HL-60/S4 treated with retinoic acid at 250 ng/mL for 4 days and 3 days (cell line): ENCODE measurements around the gene GFI1B.

ENCODE experiments used
- in situ Hi-C: fragments of 300-500 bp; cut with MboI; formaldehyde crosslinking; loops from 2 replicates; pipeline ENCODE4 v1.7.0; 2022; ENCODE audit warnings: low sequenced_read_pairs

GFI1B gene

GRCh38 chr9:132978451-132979131, at the start of gene GFI1B:
TSS of gene GFI1B (plus strand) at chr9:132978694. CDS start at chr9:132986679, 7,985 bp downstream.
- in situ Hi-C loops, result no loop called here

- in situ Hi-C loops, result no loop called here
These were observed 47.2 kb upstream of the GFI1B start for GRCh38 chr9:132931178-132931735.

DNA sequence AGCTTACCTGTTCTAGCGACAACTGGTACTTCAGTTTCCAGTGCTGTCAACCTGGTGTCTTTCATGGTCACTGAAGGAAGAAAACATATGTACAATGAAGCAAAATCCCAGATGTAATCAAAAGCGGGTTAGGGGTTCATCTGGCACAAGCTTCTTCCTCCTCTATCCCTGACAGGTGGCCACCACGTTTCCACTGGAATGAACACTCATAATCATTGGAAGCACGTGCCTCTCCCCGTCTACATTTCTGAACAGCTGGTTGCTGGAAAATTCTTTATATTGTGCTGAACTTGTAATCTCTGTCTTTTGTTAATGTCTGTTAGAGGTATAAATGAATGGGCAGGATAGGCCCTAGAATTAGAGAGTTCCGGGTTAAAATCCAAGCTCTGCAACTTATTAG, 43.5 kb upstream of the GFI1B start:
- in situ Hi-C loops, result no loop called here

- in situ Hi-C loops, result no loop called here
These were observed 41.0 kb upstream of the GFI1B start for GRCh38 chr9:132937463-132937901.

- in situ Hi-C loops, result no loop called here
These were observed 39.3 kb upstream of the GFI1B start for GRCh38 chr9:132939169-132939568.

DNA sequence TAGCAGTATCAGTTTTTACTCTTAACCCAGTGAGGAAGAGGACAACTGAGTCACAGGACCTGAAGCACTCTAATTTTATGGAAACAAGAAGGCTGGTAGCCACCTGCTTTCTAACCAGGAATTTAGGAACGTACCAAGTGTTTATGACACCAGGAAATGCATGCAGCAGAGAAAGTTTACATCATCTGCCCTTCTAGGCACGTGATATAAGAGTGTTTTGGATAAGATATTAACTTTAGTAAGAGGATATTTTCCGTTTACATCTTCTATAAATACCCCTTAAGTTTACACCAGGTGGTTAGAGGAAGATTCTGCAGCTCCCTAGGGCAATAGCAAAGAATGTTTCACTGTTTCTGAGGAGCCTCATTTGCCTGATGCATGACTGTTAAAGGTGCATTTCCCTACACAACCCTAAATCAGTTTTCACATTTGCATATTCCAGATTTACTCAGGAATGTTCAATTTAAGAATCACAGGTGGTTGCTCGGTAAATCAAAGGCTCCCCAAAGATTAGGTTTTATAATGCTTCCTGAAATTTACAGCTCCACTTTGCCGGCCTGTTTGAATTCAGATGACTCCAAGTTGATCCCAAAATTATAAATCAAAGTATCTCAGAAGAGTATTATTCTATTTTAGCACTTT, 35.8 kb upstream of the GFI1B start:
- in situ Hi-C loops, result no loop called here

GRCh38 chr9:132943651-132944293, 34.7 kb upstream of the GFI1B start:
- in situ Hi-C loops, result no loop called here

DNA sequence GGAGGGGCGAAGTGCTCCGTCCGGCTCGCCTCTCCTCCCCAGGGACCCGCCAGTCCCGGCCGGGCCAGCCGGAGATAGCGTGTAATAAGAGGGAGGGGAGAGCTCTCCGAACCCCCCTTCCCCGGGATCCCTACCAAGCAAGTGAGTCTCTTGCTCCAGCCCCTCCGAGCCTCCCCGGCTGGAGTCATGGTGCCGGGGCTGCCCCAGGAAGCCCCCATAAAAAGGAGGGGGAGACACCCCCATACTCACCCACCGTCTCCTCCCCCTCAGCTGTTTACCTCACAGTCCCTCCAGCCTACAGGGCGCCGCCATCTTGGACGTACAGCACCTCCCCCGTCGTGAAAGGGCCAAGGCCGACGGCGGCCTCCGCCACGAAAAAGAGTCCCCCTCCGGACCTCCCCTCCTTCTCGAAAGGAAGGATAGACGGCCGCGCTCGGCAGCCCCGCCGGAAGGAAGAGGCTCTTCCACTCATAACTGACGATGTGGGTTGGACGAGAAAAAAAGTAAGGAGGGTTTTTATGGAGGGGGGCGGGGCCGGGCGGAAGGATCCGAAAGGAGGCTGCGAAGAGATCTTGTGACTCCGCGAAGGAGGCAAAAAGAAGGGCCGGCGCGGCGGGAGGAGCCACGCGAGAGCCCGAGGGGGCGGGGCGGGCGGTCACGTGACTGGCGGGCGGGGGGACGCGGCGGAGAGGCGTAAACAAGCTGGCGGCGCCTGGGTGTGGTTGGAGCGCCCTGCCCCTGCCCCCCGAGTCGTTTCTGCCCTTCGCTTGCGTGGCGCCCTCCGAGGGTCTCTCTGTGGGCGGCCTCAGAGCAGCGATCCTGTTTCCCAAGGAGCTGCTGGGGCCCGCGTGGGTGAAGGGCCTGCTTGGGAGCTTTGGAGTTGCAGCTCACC, 34.0 kb upstream of the GFI1B start, which contains the start of gene TSC1:
Gene TSC1, minus strand, starts transcription at position 323 of the 892 bp plus-strand sequence. CDS start 15,744 bp downstream, outside the sequence.
- in situ Hi-C loops, result no loop called here

DNA sequence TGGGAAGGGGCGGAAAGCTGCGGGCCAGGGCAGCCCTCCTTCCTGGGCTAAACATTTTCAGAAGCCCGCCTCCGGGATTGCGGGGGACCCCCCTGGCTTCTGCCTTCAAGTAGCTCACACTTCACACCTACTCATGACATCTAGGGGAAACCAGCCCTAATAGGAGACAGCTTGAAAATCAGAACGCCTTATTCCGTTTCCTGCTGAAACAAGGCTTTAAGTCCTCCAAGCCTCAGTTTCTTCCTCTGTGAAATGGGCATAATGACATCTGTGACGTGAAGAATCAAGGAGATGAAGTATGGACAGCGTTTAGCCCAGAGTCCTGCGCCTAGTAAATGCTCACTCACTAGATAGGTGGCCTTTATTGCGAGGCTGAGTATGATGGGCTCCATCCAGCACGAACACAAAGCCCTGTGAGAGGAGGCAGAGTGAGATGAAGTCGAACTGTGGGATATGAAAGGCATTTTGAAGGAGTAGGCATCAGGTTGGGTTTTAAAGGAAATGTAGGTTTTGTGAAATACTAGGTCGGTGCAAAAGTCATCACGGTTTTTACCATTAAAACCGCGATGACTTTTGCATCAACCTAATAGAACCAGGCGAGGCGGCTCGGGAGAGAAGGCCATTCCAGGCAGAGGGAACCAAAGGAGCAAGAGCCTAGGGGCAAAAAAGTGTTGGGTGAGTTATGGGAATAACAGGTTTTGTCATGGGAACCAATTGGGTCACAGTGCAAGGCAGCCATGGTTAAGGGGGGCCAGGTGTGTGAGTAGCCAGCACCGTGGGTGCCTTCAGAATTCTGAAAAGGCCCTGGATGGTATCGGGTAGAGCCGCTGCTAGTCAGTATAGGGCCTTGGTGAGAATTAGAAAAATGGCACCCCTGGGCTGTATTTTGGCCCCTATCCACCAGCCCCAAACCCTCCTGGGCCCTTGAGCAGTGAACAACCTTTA, 33.0 kb upstream of the GFI1B start:
- in situ Hi-C loops, result no loop called here

- in situ Hi-C loops, result no loop called here
These were observed 32.3 kb upstream of the GFI1B start for GRCh38 chr9:132946211-132946610.

GRCh38 chr9:132946631-132947295, 31.7 kb upstream of the GFI1B start:
- in situ Hi-C loops, result no loop called here

DNA sequence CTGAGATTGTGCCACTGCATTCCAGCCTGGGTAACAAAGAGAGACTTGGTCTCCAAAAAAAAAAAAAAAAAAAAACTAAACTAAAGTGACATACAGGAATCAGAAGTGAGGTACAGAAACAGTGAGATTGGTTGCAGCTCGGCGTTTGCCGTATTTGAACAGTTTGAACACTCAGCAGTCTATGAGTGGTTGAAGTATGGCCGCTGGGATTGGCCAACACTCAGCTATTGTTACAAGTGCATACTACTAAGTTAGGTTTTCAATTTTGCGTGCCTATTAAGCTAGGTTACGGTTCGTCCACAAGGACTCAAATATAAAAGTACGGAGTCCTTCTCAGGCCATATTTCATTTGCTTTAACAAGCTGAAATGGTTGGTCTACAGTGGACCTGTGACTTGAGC, 30.7 kb upstream of the GFI1B start:
- in situ Hi-C loops, result no loop called here

DNA sequence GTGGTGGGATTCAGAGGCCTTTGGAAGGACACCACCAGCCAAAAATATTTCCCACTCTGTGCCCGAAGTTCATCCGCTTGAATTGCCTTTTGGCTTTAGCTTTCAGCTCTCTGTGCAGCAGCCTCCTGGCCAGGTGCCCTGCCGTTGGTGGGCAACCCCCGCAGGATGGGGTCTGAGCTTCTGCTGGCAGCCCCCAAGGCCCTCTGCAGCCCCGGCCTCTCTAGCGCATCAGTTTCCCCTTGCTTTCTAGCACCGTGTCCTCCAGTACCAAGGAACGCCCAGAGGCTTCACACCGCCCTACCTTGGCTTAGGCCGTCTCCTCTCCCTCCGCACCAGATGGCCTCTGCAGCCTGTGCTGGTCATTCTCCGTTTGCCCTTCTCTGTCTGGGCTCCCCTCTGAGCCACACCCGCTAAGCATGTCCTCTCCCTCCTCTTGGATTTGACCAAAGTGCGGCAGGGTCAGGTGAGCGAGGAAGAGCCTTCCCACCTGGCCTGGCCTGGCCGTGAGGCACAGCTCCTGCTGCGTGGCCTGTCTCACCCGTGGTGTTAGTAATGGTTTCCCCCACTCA, 29.9 kb upstream of the GFI1B start:
- in situ Hi-C loops, result no loop called here

GRCh38 chr9:132949709-132950108, 28.8 kb upstream of the GFI1B start:
- in situ Hi-C loops, result no loop called here

GRCh38 chr9:132955123-132955522, 23.4 kb upstream of the GFI1B start:
- in situ Hi-C loops, result no loop called here

DNA sequence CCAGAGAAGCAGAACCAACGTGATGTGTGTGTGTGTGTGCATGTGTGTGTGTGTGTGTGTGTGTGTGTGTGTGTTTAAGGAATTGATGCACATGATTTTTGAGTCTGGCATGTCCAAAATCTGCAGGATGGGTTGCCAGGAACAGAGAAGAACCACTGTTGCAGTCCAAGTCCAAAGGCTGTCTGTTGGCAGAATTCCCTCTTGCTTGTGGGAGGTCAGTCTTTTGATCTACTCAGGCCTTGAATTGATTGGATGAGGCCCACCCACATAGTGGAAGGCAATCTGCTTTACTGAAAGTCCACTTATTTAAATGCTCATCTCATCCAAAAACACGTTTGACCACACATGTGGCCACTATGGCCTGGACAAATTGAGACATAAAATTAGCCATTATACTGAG, 22.7 kb upstream of the GFI1B start:
- in situ Hi-C loops, result no loop called here

- in situ Hi-C loops, result no loop called here
These were observed 20.7 kb upstream of the GFI1B start for GRCh38 chr9:132957805-132958204.

- in situ Hi-C loops, result no loop called here
These were observed 17.5 kb upstream of the GFI1B start for GRCh38 chr9:132961002-132961401.

DNA sequence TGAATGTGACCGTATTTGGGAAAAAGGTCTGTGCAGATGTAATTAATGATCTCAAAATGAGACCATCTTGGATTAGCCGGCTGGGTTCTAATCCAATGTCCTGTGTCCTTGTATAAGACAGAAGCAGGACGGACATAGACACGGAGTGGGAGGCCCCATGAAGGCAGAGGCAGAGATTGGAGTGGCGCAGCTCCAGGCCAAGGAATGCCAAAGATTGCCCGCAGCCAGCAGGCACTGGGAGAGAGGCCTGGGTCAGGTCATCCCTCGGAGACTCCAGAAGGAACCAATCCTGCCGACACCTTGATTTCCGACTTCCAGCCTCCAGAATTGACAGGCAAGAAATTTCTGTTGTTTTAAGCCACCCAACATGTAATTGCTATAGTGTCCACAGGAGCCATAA, 13.0 kb upstream of the GFI1B start:
- in situ Hi-C loops, result no loop called here
